Endothelial cell of umbilical vein (primary cell): ENCODE results near the gene LEUTX. TPM values are rescaled to one million over a fixed set of nuclear protein-coding genes. Genes with fewer than 3 reads are reported as not detected.
"Not testable (repeated sequence)": the region's sequence is repeated elsewhere in the genome, so short reads cannot be mapped to it uniquely, and the experiment has no call there.

ENCODE experiments used
- BruUV-seq: library from RNA; stranded (reverse); fragments of 400-500 nt; replicated peaks from 2 replicates; lab custom pipeline; 2021; lab: Mats Ljungman, UMichigan
- CTCF ChIA-PET: fragments of 300-600, 350-600 bp; sonication (Branson Sonifier 250); formaldehyde crosslinking; loops from one replicate; lab custom pipeline; 2021; ENCODE audit warnings: antibody characterized with exemption, inconsistent platforms; lab: Charles Lee
- POLR2A ChIA-PET: fragments of 300-600, 350-600 bp; sonication (Branson Sonifier 250); formaldehyde crosslinking; loops from one replicate; lab custom pipeline; 2021; ENCODE audit warnings: antibody characterized with exemption, inconsistent platforms; lab: Charles Lee
- DNase-seq: peaks from one replicate; pipeline ENCODE4 v3.0.0-alpha.2; 2011; ENCODE audit warnings: low read depth, low spot score
- FAIRE-seq: peaks from 2 replicates; lab custom pipeline; 2011; peaks lifted over from hg19 to GRCh38; lab: Jason Lieb, UNC
- H2AFZ ChIP-seq: 2 replicates; pipeline ENCODE4 v1.6.0; 2012; ENCODE audit warnings: low read depth, low read length, control low read depth, inconsistent platforms
- H3K27ac ChIP-seq: 2 replicates; pipeline ENCODE4 v1.5.1; 2011; ENCODE audit warnings: low read depth, mild to moderate bottlenecking, control low read depth, low read length, moderate library complexity; ENCODE audit not compliant: insufficient read depth
- H3K27me3 ChIP-seq, 2 experiments: 2 replicates each; pipeline versions ENCODE4 v1.6.0 to v1.6.1; 2011; ENCODE audit warnings: low read length in 2 of 2, mixed read lengths in 1 of 2; ENCODE audit not compliant: control insufficient read depth in 2 of 2, insufficient read depth in 2 of 2
- H3K36me3 ChIP-seq, 2 experiments: 2 replicates in 1 of 2; 3 replicates in 1 of 2; pipeline ENCODE4 v1.5.1; 2011; ENCODE audit warnings: low read length in 2 of 2, mild to moderate bottlenecking in 1 of 2, moderate library complexity in 1 of 2; ENCODE audit not compliant: control insufficient read depth in 2 of 2, insufficient read depth in 2 of 2; ENCODE audit errors: extremely low read depth in 1 of 2
- H3K4me1 ChIP-seq: 3 replicates; pipeline ENCODE4 v1.5.1; 2011; ENCODE audit warnings: mild to moderate bottlenecking, low read length; ENCODE audit not compliant: control insufficient read depth, insufficient read depth; ENCODE audit errors: extremely low read depth
- H3K4me2 ChIP-seq: 2 replicates; pipeline ENCODE4 v1.6.1; 2011; ENCODE audit warnings: low read length, control low read depth, mixed read lengths; ENCODE audit not compliant: insufficient read depth
- H3K4me3 ChIP-seq, 3 experiments: fragments of 200-600 bp in 1 of 3; sonication (generic), shearing (Covaris generic) in 1 of 3; replicated peaks in 1 of 3; 2 replicates each; pipeline ENCODE4 v1.5.1; 2011 to 2016; ENCODE audit warnings: control low read depth in 3 of 3, low read length in 3 of 3, mild to moderate bottlenecking in 2 of 3, inconsistent platforms in 1 of 3, low read depth in 1 of 3, moderate library complexity in 1 of 3; ENCODE audit not compliant: insufficient read depth in 1 of 3
- H3K79me2 ChIP-seq: 2 replicates; pipeline ENCODE4 v1.6.0; 2012; ENCODE audit warnings: low read length, inconsistent platforms; ENCODE audit not compliant: control insufficient read depth, insufficient read depth
- H3K9ac ChIP-seq: replicated peaks from 2 replicates; pipeline ENCODE3; 2011; ENCODE audit warnings: low read length, control low read depth; ENCODE audit not compliant: insufficient read depth; ENCODE audit errors: extremely low read depth
- H3K9me1 ChIP-seq: replicated peaks from 3 replicates; pipeline ENCODE4 v1.6.0; 2011; ENCODE audit warnings: mild to moderate bottlenecking, low read length; ENCODE audit not compliant: control insufficient read depth, insufficient read depth; ENCODE audit errors: extremely low read depth
- H3K9me3 ChIP-seq: replicated peaks from 2 replicates; pipeline ENCODE4 v1.5.1; 2012; ENCODE audit warnings: low read length, inconsistent platforms; ENCODE audit not compliant: control insufficient read depth, insufficient read depth
- H4K20me1 ChIP-seq: replicated peaks from 2 replicates; pipeline ENCODE3; 2011; ENCODE audit warnings: mild to moderate bottlenecking, low read length; ENCODE audit not compliant: control insufficient read depth, insufficient read depth; ENCODE audit errors: extremely low read depth
- EZH2 ChIP-seq: IDR thresholded peaks from 2 replicates; pipeline ENCODE4 v1.6.1; 2012; ENCODE audit warnings: borderline replicate concordance, low read depth, mild to moderate bottlenecking, moderate library complexity, low read length, inconsistent platforms; ENCODE audit not compliant: severe bottlenecking
- FOS ChIP-seq: IDR thresholded peaks from 2 replicates; pipeline ENCODE4 v1.6.1; 2011; ENCODE audit warnings: mild to moderate bottlenecking, low read length, moderate library complexity, borderline replicate concordance; ENCODE audit not compliant: insufficient read depth
- GATA2 ChIP-seq: IDR thresholded peaks from 2 replicates; pipeline ENCODE4 v1.7.0; 2011; ENCODE audit warnings: low read depth, mild to moderate bottlenecking, moderate library complexity, mixed read lengths, low read length; ENCODE audit not compliant: insufficient read length, insufficient read depth
- JUN ChIP-seq: IDR thresholded peaks from 2 replicates; pipeline ENCODE4 v1.6.1; 2011; ENCODE audit warnings: borderline replicate concordance, low read depth; ENCODE audit not compliant: insufficient read length, insufficient read depth
- MYC ChIP-seq: IDR thresholded peaks from one replicate; pipeline ENCODE4 v1.6.1; 2011; ENCODE audit warnings: mild to moderate bottlenecking, low read depth, low read length
- POLR2A ChIP-seq: IDR thresholded peaks from 2 replicates; pipeline ENCODE4 v1.6.1; 2012; ENCODE audit warnings: low read depth, mild to moderate bottlenecking, control low read depth, low read length
- POLR2AphosphoS5 ChIP-seq: IDR thresholded peaks from 2 replicates; pipeline ENCODE4 v1.6.1; 2012; ENCODE audit warnings: low read depth, mild to moderate bottlenecking, control low read depth, low read length, moderate library complexity; ENCODE audit not compliant: insufficient read depth
- dilution Hi-C: fragments of 300-500 bp; cut with MboI; formaldehyde crosslinking; loops from one replicate; pipeline ENCODE4 v1.15.0; 2019; ENCODE audit warnings: low sequenced_read_pairs; ENCODE audit not compliant: extremely low pct_ligation_motif_present
- intact Hi-C: fragments of 100-400 bp; cut with micrococcal nuclease; formaldehyde crosslinking; loops from one replicate; pipeline ENCODE4 v1.10.0; 2022
- polyA plus RNA-seq, 4 experiments: library from polyadenylated mRNA; depleted of rRNA in 3 of 4; stranded (reverse) in 3 of 4; unstranded in 1 of 4; fragments of >200 nt; gene quantifications; 2 replicates each; pipeline versions ENCODE4 v1.2.1 to v1.2.3, GENCODE V29; 2011 to 2012; ENCODE audit warnings: missing spikeins in 1 of 4
- total RNA-seq: library from RNA; stranded (reverse); gene quantifications from 2 replicates; pipeline ENCODE4 v1.2.3, GENCODE V29; 2021
- TF ChIP-seq, protein P1 (sequence below): IDR thresholded peaks from 2 replicates; pipeline ENCODE4 v1.6.1; 2011; ENCODE audit not compliant: insufficient read depth, insufficient read length
- TF ChIP-seq, protein P2 (sequence below), 2 donors: IDR thresholded peaks; 1 replicate in 1 of 2; 2 replicates in 1 of 2; pipeline ENCODE4 v1.5.1; 2011; ENCODE audit warnings: low read length in 2 of 2, mild to moderate bottlenecking in 2 of 2, moderate library complexity in 2 of 2, control low read depth in 1 of 2, inconsistent platforms in 1 of 2, low read depth in 1 of 2; ENCODE audit not compliant: insufficient read depth in 1 of 2; ENCODE audit errors: extremely low read depth in 1 of 2

Gene LEUTX
- total and polyA plus RNA-seq, 2 donors (not counting 3 experiments of a cell fraction or from before 2014, with no cell fraction given), result not detected

DNA sequence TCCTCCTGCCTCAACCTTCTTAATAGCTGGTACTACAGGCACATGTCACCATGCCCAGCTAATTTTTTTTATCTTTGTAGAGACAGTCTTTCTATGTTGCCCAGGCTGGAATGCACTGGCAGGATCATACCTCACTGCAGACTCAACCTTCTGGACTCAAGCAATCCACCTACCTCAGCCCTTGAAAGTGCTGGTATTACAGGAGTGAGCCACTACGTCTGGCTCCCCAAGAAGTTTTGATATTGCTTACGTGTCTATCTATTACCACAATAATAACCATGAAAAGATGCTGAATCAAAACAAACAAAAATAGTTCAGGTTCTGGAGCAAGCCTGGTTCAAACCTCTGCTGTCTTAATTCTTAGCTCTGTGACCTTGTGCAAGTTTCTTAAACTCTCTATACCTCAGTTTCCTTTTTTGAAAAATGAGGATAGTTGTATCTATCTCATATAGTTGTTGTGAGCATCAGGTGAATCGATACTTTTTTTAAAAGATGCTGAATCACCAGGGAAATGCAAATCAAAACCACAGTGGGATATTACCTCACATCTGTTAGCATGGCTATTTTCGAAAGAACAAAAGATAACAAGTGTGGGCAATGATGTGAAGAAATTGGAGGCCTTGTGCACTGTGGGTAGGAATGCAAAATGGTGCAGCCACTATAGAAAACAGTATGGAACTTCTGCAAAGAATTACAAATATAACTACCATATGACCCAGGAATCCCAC is 19.0 kb upstream of the LEUTX start:
- no TSS peak for BruUV-seq
- H3K4me3 ChIP-seq, result no peak overlapping the region
- intact Hi-C loops (no loop called here), dilution Hi-C loops (no loop called here)
- no peaks in the 10 kb centered on the region for H3K79me2 ChIP-seq
- no peak overlapping the region for H2AFZ ChIP-seq
- H3K4me2 ChIP-seq, result no peak overlapping the region
- H4K20me1 ChIP-seq, result no peaks in the 10 kb centered on the region
- H3K27ac ChIP-seq, result no peak overlapping the region
- no peaks in the 10 kb centered on the region for H3K9me3 ChIP-seq
- H3K36me3 ChIP-seq, result no peaks in the 10 kb centered on the region
- H3K27me3 ChIP-seq, result peaks cover 4% of the 10 kb centered on the region in 2 experiments
- H3K4me1 ChIP-seq, result no peaks in the 10 kb centered on the region
- CTCF ChIA-PET, result no interaction called here
- H3K9me1 ChIP-seq, result no peaks in the 10 kb centered on the region
- no peak overlapping the region for H3K9ac ChIP-seq
- TF ChIP-seq, protein P1, sequence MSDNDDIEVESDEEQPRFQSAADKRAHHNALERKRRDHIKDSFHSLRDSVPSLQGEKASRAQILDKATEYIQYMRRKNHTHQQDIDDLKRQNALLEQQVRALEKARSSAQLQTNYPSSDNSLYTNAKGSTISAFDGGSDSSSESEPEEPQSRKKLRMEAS, result no peak
- TF ChIP-seq EZH2 (no peak), POLR2AphosphoS5 (no peak), GATA2 (no peak), JUN (no peak), FOS (no peak), POLR2A (no peak), MYC (no peak)
- TF ChIP-seq, protein P2, sequence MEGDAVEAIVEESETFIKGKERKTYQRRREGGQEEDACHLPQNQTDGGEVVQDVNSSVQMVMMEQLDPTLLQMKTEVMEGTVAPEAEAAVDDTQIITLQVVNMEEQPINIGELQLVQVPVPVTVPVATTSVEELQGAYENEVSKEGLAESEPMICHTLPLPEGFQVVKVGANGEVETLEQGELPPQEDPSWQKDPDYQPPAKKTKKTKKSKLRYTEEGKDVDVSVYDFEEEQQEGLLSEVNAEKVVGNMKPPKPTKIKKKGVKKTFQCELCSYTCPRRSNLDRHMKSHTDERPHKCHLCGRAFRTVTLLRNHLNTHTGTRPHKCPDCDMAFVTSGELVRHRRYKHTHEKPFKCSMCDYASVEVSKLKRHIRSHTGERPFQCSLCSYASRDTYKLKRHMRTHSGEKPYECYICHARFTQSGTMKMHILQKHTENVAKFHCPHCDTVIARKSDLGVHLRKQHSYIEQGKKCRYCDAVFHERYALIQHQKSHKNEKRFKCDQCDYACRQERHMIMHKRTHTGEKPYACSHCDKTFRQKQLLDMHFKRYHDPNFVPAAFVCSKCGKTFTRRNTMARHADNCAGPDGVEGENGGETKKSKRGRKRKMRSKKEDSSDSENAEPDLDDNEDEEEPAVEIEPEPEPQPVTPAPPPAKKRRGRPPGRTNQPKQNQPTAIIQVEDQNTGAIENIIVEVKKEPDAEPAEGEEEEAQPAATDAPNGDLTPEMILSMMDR (IDR thresholded peaks at IDR 0.05; ENCODE audit: extremely low read depth in 1 of 2, insufficient read depth in 1 of 2, low read depth in 1 of 2, low read length in 2 of 2), result no peak
- POLR2A ChIA-PET, result no interaction called here
- DNase-seq, result no peak
- FAIRE-seq, result no peak

DNA sequence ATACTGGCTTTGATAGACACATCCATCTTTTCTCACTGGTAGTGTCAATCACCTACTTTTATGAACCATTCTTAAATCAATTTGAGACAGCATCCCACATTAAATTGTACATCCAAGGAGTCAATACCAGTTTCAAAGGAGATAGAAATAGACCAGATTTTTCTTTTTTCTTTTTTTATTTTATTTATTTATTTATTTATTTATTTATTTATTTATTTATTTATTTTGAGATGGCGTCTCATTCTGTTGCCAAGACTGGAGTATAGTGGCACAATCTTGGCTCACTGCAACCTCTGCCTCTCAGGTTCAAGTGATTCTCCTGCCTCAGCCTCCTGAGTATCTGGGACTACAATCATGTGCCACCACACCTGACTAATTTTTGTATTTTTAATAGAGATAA is 16.8 kb upstream of the LEUTX start:
- H3K4me2 ChIP-seq, H2AFZ ChIP-seq, H3K4me1 ChIP-seq, H4K20me1 ChIP-seq, BruUV-seq, dilution Hi-C loops, H3K27me3 ChIP-seq, FAIRE-seq, CTCF ChIA-PET, H3K27ac ChIP-seq, H3K9me1 ChIP-seq, H3K36me3 ChIP-seq, DNase-seq, H3K9me3 ChIP-seq, H3K4me3 ChIP-seq, POLR2A ChIA-PET, H3K9ac ChIP-seq, intact Hi-C loops, H3K79me2 ChIP-seq: not testable (repeated sequence)
